ENCODE results near the gene ZC3H4.

ZC3H4 gene

GRCh38 chr19:47133021-47133471 is 19.5 kb upstream of the ZC3H4 start:
- DNase-seq (ENCODE audit: low spot score) = no peak

- DNase-seq (ENCODE audit: low spot score) = no peak
Measured at GRCh38 chr19:47132194-47132852, 18.7 kb upstream of the ZC3H4 start.

DNA sequence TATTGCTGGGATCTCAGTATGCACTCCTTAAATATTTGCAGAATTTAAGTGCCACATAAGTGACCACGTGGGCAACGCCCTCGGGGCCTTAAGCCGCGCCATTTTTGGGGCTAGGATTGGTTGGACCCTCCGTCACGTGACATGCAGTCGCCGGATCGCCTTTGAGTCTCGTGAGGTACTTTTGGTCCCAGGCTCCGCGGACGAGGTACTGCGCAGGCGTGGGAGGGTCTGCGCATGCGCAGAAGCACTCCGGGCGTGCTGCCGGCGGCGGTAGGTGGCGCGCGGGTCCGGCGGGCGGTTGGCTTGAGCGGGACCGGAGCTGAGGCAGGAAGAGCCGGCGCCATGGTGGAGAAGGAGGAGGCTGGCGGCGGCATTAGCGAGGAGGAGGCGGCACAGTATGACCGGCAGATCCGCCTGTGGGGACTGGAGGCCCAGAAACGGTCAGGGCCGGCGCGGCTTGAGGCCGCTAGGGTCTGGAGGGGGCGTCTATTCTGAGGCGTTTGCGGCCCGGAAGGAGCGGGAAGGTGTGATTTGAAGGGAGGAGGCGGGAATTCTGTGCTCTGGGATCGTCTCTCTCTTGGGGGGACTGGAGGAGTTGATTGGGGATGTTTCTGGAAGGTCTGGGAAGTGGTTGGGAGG is 17.1 kb upstream of the ZC3H4 start, which contains the start of gene SAE1:
SAE1 (plus strand) TSS at position 247 of the 639 bp plus-strand sequence; CDS start at position 343, 96 bp downstream.
- peak; percentile 99 for DNase-seq (ENCODE audit: low spot score)

- DNase-seq (ENCODE audit: low spot score) = no peak
Measured at GRCh38 chr19:47130120-47130588, 16.6 kb upstream of the ZC3H4 start.

DNA sequence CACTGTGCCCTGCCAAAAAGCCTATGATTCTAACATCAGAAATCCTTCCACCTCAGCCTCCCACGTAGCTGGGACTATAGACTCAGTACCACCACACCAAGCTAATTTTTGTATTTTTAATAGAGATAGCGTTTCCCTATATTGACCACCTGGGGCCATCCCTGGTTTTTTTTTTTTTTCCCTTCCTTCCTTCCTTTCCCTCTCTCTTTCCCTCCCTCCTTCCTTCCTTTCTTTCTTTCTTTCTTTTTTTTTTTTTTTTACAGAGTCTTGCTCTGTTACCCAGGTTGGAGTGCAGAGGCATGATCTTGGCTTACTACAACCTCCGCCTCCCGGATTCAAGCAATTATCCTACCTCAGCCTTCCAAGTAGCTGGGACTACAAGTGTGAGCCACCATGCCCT is 16.0 kb upstream of the ZC3H4 start:
- DNase-seq (ENCODE audit: low spot score) = no peak

- DNase-seq (ENCODE audit: low spot score) = no peak
Measured at GRCh38 chr19:47125669-47125938, 12.0 kb upstream of the ZC3H4 start.

- no peak for DNase-seq (ENCODE audit: low spot score)
Measured at GRCh38 chr19:47124937-47125668, 11.5 kb upstream of the ZC3H4 start.

DNA sequence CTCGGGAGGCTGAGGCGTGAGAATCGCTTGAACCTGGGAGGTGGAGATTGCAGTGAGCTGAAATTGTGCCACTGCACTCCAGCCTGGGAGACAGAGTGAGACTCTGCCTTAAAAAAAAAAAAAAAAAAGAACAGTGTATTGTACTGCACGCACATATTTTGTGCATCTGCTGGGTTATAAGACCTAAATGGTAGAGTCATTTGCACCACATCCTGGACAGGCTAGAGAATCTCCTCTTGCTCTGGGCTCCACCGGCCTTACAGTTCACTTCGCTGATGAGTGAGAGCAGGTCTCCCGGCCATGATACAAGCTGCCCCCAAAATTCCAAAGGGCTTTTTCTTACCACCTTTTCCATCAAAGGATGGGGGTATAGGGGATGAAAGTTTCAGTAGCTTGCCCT is 9.8 kb upstream of the ZC3H4 start:
- no peak for DNase-seq (ENCODE audit: low spot score)

DNA sequence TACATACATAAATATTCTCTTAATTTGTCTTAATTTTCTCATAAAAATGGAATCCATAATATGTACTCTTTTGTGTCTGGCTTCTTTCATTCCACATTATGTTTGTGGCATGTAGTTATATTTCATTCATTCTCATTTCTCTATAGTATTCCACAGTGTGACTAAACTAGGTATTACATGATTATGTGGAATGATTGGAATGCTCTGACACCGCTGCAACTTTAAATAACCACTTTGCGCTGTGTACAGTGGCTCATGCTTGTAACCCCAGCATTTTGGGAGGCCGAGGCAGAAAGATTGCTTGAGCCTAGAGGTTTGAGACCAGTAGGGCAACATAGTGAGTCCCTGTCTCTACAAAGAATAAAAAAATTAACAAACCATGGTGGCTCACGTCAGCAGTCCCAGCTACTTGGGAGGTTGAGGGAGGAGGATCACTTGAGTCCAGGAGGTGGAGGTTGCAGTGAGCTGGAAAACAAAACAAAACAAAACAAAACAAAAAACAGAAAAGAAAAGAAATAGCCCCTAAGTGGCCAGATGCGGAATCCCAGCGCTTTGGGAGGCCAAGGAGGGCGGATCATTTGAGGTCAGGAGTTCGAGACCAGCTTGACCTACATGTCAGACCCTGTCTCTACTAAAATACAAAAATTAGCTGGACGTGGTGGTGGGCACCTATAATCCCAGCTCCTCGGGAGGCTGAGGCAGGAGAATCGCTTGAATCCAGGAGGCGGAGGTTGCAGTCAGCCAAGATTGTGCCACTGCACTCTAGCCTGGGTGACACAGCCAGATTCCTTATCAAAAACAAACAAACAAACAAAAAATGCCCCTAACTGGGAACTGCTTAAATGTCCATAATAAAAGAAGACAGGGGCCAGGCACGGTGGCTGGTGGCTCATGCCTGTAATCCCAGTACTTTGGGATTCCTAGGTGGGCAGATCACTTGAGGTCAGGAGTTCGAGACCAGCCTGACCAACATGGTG is 9.1 kb upstream of the ZC3H4 start:
- DNase-seq (ENCODE audit: low spot score) = no peak

DNA sequence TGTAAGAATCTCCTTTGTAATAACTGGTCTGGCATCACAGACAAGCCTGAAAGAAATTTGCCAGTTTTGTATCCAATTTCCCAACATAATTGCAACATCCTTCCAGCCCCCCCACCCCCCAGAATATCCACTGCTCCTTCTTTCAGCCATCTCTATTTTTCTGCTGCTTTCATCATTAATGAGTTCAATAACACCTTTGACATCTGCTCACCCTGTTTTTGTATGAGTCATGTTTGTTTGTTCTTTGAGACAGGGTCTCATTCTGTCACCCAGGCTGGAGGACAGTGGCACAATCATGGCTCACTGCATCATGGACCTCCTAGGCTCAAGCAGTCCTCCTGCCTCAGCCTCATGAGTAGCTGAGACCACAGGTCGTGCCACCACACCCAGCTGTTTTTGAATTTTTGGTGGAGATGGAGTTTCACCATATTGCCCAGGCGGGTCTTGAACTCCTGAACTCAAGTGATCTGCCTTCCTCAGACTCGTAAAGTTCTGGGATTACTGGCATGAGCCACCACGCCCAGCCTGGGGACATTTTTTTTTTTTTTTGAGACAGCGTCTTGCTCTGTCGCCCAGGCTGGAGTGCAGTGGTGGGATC is 7.0 kb upstream of the ZC3H4 start:
- no peak for DNase-seq (ENCODE audit: low spot score)

GRCh38 chr19:47113850-47114651 is 475 bp upstream of the ZC3H4 start:
- DNase-seq (ENCODE audit: low spot score) = no peak

DNA sequence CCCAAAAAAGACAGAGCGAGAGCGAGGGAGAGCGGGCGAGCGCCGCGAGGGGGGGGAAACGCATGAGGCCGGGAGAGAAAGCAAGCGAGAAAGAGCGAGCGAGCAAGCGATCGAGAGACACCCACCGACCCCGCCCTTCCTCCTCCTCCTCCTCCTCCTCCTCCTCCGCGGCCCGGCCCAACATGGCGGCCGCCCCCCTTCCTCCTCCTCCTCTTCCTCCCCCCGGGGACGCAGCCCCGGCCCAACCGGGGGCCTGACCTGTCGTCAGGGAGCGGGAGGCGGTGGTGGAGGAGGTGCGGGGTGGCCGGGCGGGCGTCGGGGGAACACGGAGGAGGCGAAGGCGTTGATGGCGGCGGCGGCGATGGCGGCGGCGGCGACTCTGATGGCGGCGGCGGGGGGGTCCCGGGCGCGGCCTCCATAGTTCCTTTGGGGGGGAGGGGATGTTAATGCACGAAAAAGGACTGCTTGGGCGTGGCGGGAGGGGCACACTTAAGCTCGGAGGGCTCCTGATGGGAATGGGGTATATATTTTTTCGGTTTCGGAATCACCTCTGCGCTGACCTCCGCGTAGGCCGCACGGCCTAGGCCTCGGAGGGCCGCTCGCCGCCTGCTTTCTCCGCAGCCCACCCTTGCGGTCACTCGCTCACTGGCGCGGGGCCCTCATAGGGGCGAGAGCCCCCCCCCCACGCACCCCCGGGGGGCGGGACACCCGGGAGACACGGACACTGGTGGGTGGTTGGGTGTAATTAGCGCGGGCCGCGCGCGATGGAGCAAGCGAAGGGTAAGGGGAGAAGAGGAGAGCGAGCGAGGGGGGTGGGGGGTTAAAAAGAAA is 1.2 kb downstream of the ZC3H4 start:
- DNase-seq (ENCODE audit: low spot score) = peak; percentile 90

- DNase-seq (ENCODE audit: low spot score) = no peak
Measured at GRCh38 chr19:47111682-47112165, 1.9 kb downstream of the ZC3H4 start.

DNA sequence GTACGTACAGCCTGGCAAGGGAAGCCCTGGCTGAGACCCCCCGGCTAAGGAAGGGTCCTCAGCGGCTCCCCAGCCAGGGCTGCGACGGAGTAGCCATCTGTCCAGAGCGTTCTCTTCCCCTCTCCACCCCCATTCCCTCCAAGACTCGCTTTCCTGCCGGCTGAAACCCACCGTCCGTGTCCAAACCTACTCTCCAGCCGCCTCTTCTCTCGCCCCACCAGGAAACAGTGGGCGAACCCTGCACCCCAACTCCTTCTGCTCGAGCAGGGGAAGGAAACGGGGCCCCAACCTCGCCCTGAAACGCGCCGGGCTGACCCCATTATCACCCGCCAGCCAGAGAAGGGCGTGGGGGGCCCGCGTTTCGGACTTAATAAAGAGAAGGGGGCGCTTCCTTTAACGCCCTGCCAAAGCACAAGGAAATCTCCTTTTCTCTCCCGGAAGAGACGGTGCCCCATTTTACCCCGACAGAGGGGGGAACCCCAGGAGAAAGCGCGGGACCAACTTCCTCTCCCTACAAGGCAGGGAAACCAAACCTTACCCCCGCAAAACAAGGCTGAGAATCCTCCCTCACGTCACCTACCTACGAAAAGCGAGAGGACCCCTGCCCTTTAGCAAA is 2.5 kb downstream of the ZC3H4 start:
- no peak for DNase-seq (ENCODE audit: low spot score)

GRCh38 chr19:47110521-47111005 is 3.0 kb downstream of the ZC3H4 start:
- DNase-seq (ENCODE audit: low spot score) = no peak

DNA sequence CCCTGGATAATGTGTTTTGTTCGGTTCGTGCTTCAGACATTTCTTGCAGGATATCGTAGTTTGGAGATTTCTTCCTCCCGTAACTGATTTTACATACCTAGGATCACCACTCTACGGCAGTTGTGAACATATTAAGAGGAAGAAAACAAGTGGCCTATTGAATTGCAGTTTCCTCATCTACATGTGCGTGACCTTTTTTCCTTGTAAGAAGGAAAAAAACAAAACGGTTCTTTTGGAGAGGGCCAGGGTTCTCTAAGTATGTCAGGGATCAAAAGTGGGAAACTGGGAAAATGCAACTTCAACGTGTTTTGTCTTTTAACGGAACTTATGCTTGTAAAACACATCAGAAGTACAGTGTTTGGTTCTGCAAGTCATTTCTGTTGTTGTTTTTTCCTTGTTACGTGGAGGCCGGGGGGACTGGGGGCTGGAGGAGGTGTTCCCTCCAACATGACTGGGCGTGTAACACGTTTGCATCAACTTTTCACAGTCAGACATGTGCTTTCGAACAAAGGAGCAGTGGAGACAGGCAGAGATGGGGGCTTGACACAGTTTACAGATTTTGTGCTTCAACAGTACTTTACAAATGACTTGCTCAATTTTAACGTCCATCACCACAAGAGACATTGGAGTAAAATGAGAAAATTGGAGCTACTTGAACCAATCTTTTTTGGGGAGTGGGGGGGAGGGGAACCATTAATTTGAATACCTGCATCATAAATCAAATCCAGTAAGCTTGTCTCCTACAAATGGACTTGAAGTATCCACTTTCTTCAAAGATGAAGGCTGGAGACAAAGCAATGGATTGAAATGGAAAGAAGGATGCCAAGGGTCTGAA is 3.8 kb downstream of the ZC3H4 start:
- no peak for DNase-seq (ENCODE audit: low spot score)

DNA sequence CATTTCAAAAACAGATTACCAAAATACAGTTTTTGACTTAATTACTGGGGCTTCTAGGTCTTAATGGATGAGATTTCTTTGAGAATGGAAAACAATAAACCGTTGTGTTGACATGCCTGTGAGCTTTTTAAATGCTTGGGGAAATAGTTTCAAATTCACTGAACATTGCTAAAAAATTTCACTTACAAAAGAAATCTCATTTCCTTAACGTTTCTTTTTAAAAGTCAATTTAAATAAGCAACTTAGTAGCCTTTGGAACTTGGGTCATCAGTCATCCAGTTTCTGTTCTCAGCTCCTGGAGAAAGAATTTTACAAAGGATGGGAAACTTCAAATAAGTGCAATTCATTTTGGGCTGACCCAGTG is 4.4 kb downstream of the ZC3H4 start:
- no peak for DNase-seq (ENCODE audit: low spot score)

Data from ecto neural progenitor cell (in vitro differentiated cells).